DMS 273 (cell line): ENCODE data around the gene SIX5.
"Not testable (repeated sequence)": the region's sequence is repeated elsewhere in the genome, so short reads cannot be mapped to it uniquely, and the experiment has no call there.

Experiments used
- DNase-seq: peaks from one replicate; lab custom pipeline; 2025; ENCODE audit not compliant: unreplicated experiment; lab: John Stamatoyannopoulos, UW

The SIX5 gene

DNA sequence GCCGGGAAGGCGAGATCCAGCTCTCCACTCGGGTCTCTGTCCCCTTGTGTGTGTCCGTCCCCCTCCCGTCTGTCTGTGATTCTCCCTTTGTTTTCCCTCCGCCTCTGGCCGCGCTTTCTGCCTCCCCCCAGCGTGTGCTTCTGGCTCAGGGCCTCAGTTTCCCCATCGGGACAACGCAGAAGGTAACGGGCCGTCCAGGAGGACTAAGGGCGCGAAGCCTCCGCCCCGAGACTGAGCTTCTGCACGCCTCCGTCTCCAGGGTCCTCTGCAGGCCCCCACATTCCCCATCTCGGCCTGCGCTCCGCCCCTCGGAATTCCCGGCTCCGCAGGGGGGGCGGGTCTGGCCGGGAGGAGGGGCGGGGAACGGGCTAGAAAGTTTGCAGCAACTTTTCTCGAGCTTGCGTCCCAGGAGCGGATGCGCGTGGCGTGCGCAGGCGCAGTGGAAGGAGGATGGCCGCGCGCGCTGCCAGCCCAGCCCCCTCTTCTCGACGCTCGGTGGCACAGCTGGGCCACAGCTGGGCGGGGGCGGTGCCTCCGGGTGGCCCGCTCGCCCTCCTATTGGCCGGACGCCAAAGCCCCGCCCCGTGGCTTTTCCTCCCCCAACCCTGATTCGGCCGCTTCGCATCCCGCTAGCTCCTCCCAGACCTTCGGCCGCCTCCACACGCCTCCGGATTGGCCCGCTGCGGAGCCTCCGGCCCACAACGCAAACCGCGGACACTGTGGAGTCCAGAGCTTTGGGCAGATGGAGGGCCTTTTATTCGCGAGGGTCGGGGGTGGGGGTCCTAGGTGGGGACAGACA lies at the start of gene SIX5:
TSS of gene SIX5 (minus strand) at position 269 of the 799 bp plus-strand sequence. CDS start 408 bp downstream, outside the sequence.
- DNase-seq, result peak; percentile 99

DNA sequence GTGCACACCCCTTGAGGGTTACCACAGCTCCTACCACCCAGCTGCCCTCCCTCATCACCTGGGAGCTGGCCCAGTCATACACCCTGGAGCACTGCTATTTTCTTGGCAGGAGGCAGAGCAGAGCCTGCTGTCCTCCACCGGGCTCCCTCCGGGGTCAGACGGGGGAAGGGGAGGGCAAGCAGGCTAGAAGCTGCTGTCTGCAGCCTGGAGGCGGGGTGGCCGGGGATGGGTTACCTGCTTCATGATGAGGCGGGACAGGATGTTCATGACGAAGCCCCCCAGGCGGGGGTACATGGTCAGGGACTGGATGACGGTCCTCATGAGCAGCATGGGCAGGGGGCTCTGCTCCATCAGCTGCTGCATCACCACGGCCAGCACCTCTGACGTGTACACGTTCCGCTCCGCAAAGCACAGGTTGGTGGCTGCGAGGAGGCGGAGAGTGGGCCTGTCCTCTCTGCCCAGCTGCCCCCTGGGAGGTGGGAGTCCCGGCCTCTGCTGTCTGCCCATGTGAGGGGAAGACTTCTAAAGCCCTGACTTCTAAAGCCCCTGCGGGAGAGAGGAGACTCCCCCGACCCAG lies 48.8 kb upstream of the SIX5 start:
- no peak for DNase-seq

DNA sequence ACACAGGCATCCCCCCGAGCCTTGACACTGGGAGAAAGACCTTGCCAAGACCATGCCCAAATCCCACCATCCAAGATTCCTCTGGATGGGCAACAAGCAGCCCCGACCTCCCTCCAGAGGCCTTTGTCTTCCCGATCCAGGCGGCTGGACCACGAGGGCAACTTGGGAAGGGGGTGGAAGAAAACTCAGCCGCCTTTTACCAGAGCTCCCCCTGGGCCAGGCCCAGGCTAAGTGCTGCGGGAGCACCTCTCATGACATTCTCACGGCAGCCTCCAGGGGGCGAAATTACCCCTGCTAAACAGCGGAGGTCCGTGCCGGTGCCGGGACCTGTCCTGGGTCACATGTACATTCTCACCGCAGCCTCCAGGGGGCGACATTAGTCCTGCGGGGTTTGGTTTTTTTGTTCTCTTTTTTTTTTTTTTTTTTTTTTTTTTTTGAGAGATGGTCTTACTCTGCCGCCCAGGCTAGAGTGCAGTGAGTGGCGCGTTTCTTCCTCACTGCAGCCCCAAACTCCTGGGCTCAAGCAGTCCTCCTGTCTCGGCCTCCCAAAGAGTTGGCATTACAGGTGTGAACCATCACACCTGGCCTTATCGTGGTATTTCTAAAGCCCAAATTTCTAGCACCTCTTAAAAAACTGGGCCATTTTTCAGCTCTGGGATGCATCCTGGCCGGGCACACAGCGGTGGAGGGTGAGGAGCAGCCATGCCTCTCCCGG lies 48.1 kb upstream of the SIX5 start:
- DNase-seq, result peak; percentile 98

DNA sequence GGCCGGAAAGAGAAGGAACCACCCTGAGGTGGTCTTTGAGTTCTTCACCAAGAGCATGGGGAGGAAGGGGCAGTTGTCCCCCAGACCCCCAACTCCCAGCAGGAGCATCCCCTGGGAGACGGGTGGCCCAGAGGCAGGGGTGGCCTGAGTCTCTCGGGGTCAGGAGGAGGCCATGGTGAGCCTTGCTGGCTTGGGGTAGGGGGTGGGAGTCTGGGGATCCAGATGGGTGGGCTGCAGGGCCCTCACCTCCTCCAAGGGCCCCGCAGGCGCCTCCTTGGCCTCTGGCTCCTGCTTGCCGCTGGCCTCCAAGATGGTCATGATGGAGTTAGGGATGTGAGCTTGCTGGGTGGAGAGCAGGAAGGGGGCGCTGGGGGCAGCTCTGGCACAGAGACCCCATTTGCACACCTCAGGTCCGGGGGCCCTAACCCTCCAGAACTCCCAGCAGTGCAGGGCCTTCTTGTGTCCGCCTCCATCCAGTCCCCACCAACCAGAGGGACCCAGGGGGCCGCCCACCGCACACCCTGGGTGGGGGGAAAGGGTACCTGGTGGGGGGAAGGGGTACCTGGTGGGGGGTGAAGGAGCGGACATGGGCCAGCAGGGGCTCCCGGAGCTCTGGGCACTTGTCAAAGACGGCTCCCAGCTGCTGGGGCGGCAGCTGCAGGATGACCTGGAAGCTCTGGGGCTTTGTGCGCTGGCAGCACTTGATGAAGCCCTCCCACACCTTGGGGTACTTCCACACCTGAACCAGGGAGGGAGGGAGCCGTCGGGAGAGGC lies 47.4 kb upstream of the SIX5 start:
- DNase-seq, result no peak

DNA sequence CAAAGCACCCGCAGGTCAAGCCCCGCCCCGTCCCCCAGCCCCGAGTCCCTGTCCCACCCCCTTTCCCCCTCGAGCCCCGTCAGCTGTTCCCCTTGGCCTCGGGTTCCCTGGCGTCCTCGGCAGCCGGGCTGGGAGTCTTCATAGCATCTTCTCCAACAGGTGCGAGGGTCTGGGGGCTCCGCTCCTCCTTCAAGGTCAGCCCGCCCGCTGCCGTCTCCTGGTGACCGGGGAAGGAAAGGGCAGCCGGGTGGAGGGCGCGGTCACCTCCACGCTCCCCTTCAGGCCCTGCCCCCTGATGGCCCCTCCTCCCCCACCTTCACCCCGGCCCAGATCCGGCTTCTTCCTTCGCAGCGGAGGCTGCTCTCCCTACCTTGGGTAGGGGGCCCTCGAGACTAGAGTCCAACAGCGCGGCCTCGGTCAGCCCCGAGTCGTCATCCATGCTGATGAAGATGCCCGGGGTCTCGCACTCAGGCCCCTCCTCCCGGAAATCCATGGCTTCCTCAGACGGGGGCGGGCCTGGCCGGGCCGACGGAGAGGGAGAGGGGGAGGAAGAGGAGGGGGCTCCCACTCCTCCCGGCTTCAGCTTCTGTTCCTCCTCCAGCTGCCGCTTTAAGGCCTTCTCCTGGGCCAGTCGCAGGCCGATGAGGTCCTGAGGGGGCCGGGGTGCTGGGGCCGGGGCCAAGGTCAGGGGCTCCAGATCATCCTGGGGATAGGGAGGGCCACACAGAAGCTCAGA lies 46.6 kb upstream of the SIX5 start:
- no peak for DNase-seq

DNA sequence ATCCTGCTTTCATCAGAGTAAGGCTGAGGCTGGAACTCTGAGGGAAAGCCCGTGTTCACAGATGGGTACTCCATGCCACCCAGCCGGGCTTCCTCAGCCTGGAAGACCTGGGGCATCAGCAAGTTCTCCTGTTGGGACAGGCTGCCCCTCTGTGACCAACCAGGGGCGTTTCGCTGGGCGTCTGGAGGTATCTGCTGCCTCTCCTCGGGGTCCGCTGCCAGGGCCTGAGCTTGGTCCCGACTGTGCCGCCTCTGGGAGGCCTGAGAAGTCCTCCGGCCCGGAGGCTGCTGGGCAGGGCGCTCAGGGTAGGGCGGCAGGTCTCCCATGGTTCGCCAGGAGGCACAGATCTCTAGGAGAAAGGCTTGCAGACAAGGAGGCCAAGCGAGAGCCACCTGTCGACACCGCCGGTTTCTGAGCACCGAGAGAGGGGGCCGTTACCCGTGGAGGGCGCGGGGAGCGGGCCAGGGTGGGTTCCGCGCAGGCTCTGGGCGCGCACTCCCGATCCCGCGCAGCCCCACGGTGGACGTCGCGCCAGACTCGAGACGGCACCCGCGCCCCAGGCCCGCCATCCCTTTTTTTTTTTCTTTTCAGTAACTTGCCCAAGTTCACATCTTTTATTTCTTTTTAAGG lies 45.9 kb upstream of the SIX5 start, which contains the start of gene RSPH6A:
TSS of gene RSPH6A (minus strand) at position 458 of the 630 bp plus-strand sequence. CDS start at position 326, 132 bp downstream.
- DNase-seq, result peak; percentile 38

DNA sequence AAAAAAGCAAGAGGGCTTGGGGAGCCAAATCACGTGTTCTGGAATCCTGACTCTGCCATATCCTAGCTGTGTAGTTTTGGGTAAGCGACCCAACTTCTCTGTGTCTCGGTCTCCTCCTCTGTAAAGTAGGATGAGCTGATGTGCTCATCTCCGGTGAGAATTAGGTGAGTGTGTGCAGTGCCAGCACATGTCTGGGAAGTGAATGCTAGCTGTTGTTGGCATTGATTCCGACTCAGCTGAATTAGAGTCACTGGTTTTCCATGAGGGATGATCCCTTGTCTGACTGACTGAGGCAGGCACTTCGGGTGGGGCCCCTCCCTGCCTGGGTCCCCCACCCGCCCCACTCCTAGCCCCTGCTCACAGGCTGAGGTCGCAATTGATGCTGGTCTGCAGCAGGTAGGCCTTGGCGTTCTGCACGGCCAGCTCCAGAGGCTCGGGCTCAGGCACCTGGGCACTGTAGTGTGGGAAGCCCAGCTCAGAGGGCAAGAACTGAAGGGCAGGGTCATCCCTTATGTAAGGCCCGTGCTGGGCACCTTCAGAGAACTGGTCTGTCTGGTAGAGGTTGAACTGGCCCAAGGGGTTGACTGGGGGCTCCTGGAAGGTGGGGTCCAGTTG lies 45.2 kb upstream of the SIX5 start:
- no peak for DNase-seq

DNA sequence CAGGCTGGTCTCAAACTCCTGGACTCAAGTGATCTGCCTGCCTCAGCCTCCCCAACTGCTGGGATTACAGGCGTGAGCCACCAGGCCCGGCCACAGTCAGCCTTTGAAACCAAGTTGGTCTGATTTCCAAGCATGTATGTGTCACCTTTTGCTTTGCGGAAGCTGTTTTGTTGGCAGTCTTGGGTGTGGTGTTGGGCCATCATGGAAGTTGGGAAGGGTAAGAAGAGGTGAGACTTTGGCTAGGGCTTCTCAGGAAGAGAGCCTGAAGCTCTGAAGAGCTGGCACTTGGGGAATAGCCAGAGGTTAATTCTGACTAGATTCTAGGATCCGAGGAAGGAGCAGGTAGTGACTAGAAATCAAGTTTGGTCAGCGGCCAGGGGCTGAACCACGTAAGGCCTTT lies 43.2 kb upstream of the SIX5 start:
- DNase-seq, result no peak

DNA sequence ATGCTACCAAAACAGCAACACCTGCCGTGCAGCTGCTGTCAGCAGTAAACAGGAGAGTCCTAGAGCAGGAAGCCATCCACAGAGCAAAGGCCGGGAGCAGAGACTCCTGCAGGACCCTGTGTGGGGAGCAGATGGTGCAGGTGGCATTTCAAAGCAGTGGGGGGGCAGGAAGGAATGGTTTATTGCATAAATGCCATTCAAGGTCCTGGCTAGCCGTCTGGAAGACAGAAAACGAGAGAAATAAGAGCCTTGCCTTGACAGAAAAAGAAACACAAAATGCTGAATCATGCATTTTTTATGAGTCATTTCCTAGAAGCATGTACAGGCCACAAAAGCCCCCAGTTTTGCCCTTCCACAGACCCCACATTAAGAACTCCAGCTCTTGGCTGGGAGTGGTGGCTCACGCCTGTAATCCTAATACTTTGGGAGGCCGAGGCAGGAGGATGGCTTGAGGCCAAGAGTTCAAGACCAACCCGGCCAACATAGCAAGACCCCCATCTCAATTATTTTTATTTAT lies 40.6 kb upstream of the SIX5 start:
- peak; percentile 96 for DNase-seq

DNA sequence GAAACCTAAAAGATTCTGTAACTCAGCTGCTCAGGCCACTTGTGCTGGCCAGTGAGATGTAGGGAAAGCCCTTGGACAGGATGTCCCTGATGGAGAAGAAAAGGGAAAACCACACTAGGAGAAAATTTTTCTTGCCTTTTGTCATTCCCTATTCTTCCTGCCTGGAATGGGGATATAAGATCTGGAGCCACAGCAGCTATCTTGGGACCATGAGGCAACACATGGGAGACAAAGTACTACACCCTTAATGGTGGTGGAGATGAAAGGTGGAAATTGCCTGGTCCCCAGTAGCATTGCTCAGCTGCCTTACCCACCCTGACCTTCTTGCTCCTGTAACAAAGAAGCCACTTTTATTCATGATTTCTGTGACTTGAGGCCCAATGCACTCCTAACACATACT lies 36.7 kb upstream of the SIX5 start:
- DNase-seq, result no peak

DNA sequence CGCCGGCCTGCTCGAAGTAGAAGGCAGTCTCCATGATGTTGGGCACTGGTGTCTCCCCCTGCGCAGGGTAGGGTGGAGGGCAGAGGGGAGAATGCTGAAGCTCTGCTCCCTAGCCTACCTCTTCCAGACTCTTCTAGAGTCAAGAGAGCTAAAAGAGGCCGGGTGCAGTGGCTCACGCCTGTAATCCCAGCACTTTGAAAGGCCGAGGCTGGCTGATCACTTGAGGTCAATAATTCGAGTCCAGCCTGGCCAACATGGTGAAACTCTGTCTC lies 35.8 kb upstream of the SIX5 start:
- DNase-seq, result no peak

DNA sequence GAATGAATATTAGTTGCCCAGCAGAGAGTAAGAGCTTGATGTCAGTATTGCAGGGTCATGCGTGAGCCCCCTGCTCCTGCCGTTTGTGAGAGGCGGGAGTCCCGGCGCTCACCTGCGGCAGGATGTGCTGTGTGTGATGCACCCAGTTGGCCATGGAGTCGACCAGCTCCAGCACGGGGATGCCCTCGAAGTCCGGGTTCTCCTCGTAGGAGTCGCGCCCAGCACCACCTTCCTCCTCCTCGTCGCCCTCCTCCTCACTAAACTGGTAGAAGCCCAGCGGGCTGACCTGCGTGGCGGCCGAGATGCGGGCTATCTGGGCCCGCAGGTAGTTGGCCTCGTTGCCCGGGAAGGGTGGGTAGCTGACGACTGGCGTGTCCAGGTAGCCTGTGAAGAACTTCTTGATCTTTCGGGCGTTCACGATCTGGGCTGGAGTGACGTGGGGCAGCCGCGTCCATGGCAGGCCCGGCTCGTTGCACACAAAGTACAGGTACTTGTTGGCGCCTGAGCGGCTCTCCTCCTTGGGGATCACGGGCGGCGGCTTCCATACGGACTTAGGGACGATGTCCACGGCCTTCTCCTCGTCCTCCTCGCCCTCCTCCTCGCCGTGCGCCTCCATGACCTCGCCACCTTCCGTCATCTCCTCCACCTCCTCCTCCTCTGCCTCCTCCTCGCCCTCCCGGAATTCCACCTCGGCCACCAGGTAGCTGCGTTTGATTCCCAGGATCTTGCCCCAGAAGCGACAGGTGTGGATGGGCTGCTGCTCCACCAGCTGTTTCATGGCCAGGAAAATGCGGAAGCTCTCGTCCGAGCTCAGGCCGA lies 35.3 kb upstream of the SIX5 start:
- no peak for DNase-seq

DNA sequence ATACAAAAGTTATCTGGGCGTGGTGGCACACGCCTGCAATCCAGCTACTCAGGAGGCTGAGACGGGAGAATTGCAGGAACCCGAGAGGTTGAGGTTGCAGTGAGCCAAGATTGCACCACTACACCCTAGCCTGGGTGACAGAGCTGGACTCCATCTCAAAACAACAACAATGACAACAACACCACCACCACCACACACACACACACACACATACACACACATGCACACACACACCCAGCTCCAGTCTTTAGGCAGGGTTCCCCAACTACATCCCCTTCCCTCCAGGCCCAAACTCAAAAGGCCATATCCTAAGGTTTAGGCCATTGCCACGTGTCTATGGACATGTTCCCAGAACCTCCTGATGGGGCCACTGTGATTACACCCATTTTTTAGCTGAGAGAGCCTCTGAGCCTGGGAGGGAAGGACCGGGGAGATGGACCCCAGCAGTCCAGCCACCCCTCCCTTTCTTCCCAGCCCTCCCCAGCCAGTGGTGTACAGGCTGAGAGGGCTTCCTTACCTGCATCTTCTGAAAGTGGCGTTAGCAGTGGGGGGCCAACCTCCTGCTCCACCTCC lies 32.6 kb upstream of the SIX5 start:
- no peak for DNase-seq

DNA sequence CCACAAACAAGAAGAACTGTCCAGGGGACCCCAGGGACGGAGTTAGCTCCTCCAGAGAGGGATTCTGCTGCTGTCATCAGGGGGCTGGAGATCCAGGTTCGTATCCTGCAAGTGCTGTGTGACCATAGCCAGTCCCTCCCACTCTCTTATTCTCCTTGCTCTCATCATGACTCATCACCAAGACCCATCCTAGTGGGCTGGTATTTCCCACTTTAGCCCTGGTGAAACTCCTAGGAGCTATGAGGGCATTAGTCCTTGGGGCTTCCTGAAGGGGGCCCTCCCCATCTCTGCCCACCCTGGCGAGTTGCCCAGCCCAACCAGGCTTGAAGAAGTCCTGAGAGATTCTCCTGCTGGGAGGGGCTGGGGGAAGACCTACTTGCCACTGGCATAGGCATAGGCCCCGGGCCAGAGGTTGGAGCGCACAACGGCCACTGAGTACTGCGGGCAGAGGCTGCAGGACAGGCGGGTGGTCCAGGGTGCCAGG lies 31.1 kb upstream of the SIX5 start:
- no peak for DNase-seq

DNA sequence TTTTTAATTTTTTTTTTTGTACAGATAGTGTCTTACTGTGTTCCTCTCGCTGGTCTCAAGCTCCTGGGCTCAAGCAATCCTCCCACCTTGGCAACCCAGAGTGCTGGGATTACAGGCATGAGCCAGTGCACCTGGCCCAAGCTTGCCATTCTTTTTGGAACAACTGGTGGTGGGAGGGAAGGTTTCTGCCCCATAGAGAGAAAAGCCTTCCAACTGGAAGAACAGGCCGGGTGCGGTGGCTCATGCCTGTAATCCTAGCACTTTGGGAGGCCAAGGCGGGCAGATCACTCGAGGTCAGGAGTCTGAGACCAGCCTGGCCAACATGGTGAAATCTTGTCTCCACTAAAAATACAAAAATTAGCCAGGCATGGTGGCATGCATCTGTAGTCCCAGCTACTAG lies 30.5 kb upstream of the SIX5 start:
- not testable (repeated sequence) for DNase-seq

DNA sequence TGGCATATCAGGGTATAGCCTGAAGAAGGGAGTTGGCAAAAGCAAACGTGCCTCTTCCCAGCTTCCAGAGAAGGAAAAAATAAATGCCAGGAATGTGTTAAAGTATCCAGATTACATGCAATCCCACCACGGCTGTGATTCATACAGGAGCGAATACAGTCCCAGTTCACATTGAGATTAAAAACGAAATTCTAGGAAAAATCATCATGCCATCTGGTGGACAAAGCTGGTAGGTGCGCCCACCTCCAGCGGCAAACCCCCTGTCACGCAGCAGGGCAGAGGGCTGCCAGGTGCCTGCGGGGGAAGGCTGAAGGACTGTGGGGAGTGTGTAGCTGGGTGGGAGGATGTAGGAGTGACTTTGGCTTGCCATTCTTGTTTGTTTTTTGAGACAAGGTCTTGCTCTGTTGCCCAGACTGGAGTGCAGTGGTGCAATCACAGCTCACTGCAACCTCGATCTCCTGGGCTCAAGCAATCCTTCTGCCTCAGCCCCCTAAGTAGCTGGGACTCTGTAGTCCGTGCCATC lies 30.0 kb upstream of the SIX5 start:
- DNase-seq, result peak; percentile 84

DNA sequence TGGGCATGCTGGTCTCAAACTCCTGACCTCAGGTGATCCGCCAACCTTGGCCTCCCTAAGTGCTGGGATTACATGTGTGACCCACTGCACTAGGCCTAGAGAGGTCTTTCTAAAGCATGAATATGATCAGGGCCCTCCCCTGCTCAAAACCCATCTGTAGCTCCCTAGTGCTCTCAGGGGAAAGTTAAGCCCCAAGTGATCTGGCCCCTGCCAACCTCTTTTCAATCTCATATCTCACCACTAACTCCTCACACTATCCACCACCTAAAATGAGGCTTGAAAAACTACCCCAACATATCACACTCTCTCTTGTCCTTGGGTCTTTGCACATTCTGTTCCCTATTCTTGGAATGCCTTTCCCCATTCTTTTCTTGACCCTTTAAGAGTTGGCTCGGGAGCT lies 25.6 kb upstream of the SIX5 start:
- DNase-seq, result no peak

DNA sequence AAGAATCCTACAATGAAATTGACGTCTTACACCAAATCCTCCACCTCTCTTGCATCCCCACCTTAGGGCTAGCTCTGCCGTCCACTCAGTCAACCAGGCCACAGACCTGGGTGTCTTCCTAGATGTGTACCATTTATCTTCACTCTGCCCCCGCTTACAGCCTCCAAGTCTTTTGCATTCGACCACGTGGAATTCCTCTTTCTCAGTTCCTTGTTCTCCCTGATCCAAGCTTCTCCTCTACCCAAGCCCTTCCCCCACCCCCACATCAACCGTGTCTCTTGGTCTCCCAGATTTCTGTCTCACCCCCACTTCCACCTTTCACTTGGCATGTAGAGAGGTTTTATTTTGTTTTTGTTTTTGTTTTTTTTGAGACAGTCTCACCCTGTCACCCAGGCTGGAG lies 24.8 kb upstream of the SIX5 start:
- no peak for DNase-seq
